GM21619 (cell line): Measurements from ENCODE around the gene TBC1D3H.
"Not testable (repeated sequence)": the region's sequence is repeated elsewhere in the genome, so short reads cannot be mapped to it uniquely, and the experiment has no call there.

ENCODE experiments used
- ATAC-seq: cut with Tn5 transposase; IDR thresholded peaks from one replicate; pipeline ENCODE4 v1.9.1; 2021; ENCODE audit not compliant: unreplicated experiment

The TBC1D3H gene

GRCh38 chr17:36388385-36389245 lies at the start of gene TBC1D3H:
Gene TBC1D3H, minus strand, starts transcription at chr17:36388435. Its CDS starts 1,540 bp downstream, at chr17:36386895.
- not testable (repeated sequence) for ATAC-seq

- ATAC-seq: not testable (repeated sequence)
Measured at GRCh38 chr17:36428891-36429290, 40.7 kb upstream of the TBC1D3H start.

GRCh38 chr17:36415180-36415941 lies 27.1 kb upstream of the TBC1D3H start:
- not testable (repeated sequence) for ATAC-seq

- ATAC-seq: not testable (repeated sequence)
Measured at GRCh38 chr17:36390943-36391645, 2.9 kb upstream of the TBC1D3H start.

GRCh38 chr17:36375938-36376337 lies 12.3 kb downstream of the TBC1D3H start:
- ATAC-seq: not testable (repeated sequence)

GRCh38 chr17:36362496-36362895 lies 25.7 kb downstream of the TBC1D3H start:
- ATAC-seq: not testable (repeated sequence)
